Smooth muscle cell (in vitro differentiated cells): Measurements from ENCODE around the gene APLF. TPM values are rescaled to one million over a fixed set of nuclear protein-coding genes. Genes with fewer than 3 reads are reported as not detected.

Source experiments
- DNase-seq: peaks from one replicate; lab custom pipeline; 2025; ENCODE audit not compliant: unreplicated experiment; lab: John Stamatoyannopoulos, UW
- H2AFZ ChIP-seq: fragments of 200-600 bp; sonication (generic); 2 replicates; pipeline ENCODE4 v1.6.0; 2016; ENCODE audit warnings: antibody characterized with exemption, low read depth, mild to moderate bottlenecking
- H3F3A ChIP-seq: fragments of 200-600 bp; sonication (generic); 2 replicates; pipeline ENCODE4 v1.6.0; 2017; ENCODE audit warnings: antibody characterized with exemption, low read depth
- H3K27ac ChIP-seq: fragments of 200-600 bp; sonication (generic); 2 replicates; pipeline ENCODE4 v1.5.1; 2016; ENCODE audit warnings: low read depth, mild to moderate bottlenecking
- H3K27me3 ChIP-seq: fragments of 200-600 bp; sonication (generic); 2 replicates; pipeline ENCODE4 v1.6.1; 2016; ENCODE audit warnings: low read depth, mild to moderate bottlenecking
- H3K36me3 ChIP-seq: fragments of 200-600 bp; sonication (generic); 2 replicates; pipeline ENCODE4 v1.5.1; 2016; ENCODE audit warnings: low read depth
- H3K4me1 ChIP-seq: fragments of 200-600 bp; sonication (generic); 2 replicates; pipeline ENCODE4 v1.5.1; 2016; ENCODE audit warnings: low read depth
- H3K4me2 ChIP-seq: fragments of 200-600 bp; sonication (generic); 2 replicates; pipeline ENCODE4 v1.6.0; 2016; ENCODE audit warnings: mild to moderate bottlenecking
- H3K4me3 ChIP-seq: fragments of 200-600 bp; sonication (generic); 2 replicates; pipeline ENCODE4 v1.5.1; 2016; ENCODE audit warnings: mild to moderate bottlenecking
- H3K79me2 ChIP-seq: fragments of 200-600 bp; sonication (generic); 2 replicates; pipeline ENCODE4 v1.6.0; 2016; ENCODE audit warnings: low read depth, mild to moderate bottlenecking
- H3K9ac ChIP-seq: fragments of 200-600 bp; sonication (generic); 2 replicates; pipeline ENCODE4 v1.6.0; 2016; ENCODE audit warnings: low read depth
- H3K9me3 ChIP-seq: fragments of 200-600 bp; sonication (generic); replicated peaks from 2 replicates; pipeline ENCODE4 v1.5.1; 2016; ENCODE audit warnings: low read depth
- H4K20me1 ChIP-seq: fragments of 200-600 bp; sonication (generic); 2 replicates; pipeline ENCODE4 v1.6.0; 2016; ENCODE audit warnings: low read depth
- WGBS: methylation state at CpG from one replicate; pipeline ENCODE4 v1.1.7; 2016; ENCODE audit warnings: low lambda C conversion rate; 5-methylcytosine and 5-hydroxymethylcytosine counted together
- polyA plus RNA-seq: library from polyadenylated mRNA; unstranded; fragments of >200 nt; fragmentation: Nextera tagmentation; extraction: Ambion mirVana; gene quantifications from 2 replicates; pipeline ENCODE4 v1.2.1, GENCODE V29; 2016
- total RNA-seq: library from RNA; depleted of rRNA; stranded (reverse); fragments of >200 nt; gene quantifications from 2 replicates; pipeline ENCODE4 v1.2.3, GENCODE V29; 2014
- TF ChIP-seq, protein P1 (sequence below): fragments of 200-600 bp; sonication (generic); IDR thresholded peaks from 2 replicates; pipeline ENCODE4 v1.5.1; 2017; ENCODE audit warnings: borderline replicate concordance, mild to moderate bottlenecking, antibody characterized with exemption; ENCODE audit not compliant: insufficient read depth, poor library complexity, severe bottlenecking

Gene APLF
- total and polyA plus RNA-seq, 2 experiments from 2014 or later: 3.4 to 8.0 TPM

DNA sequence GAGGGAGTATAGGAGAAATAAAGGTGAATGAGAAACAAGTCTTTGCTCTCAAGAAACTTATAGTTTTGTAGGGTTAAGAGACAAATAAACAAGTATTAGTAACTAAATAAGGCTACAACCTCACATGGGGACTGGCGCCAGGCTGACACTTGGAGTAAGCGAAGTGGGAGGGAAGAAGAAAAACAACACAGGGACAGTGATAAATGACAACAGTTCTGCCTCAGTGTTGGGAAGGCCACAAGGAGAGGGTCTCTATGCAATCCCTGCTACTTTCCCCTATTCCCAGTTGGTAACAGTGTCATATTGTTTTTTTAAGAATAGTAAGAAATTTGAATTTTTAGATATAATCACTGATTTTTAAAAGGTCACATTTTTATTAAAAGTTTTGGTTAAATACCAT is 4.0 kb downstream of the APLF start:
- Histone ChIP-seq H3K27ac (no peak overlapping the region), H3F3A (peaks cover 3% of the 10 kb centered on the region), H3K4me1 (peaks cover 10% of the 10 kb centered on the region), H3K4me3 (no peak overlapping the region), H2AFZ (no peak overlapping the region), H4K20me1 (no peaks in the 10 kb centered on the region), H3K27me3 (no peaks in the 10 kb centered on the region), H3K36me3 (no peaks in the 10 kb centered on the region), H3K4me2 (no peak overlapping the region), H3K9me3 (no peaks in the 10 kb centered on the region), H3K9ac (no peak overlapping the region), H3K79me2 (peaks cover 18% of the 10 kb centered on the region)
- TF ChIP-seq, protein P1, sequence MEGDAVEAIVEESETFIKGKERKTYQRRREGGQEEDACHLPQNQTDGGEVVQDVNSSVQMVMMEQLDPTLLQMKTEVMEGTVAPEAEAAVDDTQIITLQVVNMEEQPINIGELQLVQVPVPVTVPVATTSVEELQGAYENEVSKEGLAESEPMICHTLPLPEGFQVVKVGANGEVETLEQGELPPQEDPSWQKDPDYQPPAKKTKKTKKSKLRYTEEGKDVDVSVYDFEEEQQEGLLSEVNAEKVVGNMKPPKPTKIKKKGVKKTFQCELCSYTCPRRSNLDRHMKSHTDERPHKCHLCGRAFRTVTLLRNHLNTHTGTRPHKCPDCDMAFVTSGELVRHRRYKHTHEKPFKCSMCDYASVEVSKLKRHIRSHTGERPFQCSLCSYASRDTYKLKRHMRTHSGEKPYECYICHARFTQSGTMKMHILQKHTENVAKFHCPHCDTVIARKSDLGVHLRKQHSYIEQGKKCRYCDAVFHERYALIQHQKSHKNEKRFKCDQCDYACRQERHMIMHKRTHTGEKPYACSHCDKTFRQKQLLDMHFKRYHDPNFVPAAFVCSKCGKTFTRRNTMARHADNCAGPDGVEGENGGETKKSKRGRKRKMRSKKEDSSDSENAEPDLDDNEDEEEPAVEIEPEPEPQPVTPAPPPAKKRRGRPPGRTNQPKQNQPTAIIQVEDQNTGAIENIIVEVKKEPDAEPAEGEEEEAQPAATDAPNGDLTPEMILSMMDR: no peak
- DNase-seq: no peak
- WGBS: 96% methylated on average over 2 of the region's 2 CpGs

DNA sequence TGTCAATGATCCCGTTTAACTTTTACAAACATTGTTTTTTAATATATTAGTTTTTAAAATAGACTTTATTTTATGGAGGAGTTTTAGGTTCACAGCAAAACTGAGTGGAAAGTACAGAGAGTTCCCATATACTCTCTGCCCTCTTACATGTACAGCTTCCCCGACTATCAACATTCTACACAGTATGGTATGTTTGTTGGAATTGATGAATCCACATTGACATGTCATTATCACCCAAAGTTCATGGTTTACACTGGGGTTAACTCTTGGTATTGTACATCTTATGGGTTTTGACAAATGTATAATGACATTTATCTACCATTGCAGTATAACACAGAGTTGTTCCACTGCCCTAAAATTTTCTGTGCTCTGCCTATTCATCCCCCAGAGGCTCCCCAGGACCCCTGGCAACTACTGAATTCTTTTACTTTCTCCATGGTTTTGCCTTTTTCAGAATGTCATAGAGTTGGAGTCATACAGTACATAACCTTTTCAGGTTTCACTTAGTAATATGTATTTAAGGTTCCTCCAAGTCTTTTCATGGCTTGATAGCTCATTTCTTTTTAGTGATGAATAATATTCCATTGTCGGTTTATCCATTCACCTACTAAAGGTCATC is 5.5 kb downstream of the APLF start:
- 93% methylated on average over 3 of the region's 3 CpGs for WGBS
- no peak overlapping the region for H3K4me3 ChIP-seq
- no peak overlapping the region for H3K27ac ChIP-seq
- no peaks in the 10 kb centered on the region for H3K36me3 ChIP-seq
- TF ChIP-seq, protein P1: no peak
- no peak for DNase-seq
- no peaks in the 10 kb centered on the region for H3F3A ChIP-seq
- H3K79me2 ChIP-seq: peaks cover 17% of the 10 kb centered on the region
- H4K20me1 ChIP-seq: no peaks in the 10 kb centered on the region
- no peak overlapping the region for H3K4me2 ChIP-seq
- no peaks in the 10 kb centered on the region for H3K27me3 ChIP-seq
- H3K9ac ChIP-seq: no peak overlapping the region
- H3K4me1 ChIP-seq: peaks cover 9% of the 10 kb centered on the region
- no peaks in the 10 kb centered on the region for H3K9me3 ChIP-seq
- no peak overlapping the region for H2AFZ ChIP-seq

DNA sequence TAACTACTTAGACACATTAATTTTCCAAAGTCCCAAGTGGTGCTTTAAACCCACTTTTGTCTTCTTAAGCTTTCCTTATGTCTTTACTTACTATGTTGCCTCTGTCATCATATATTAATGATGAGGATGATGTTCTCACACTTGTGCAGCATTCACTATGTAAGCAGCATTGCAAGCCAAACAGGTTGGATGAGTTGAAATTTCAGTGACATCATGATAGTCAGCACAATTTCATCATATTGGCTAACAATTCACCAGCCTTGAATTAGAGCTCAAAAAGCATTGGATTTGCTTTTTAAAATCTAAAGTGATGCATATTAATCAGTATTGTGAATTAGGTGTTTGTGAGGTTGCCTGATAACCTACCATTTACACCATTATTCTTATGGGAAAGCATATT is 7.7 kb downstream of the APLF start:
- Histone ChIP-seq H3K9ac (no peak overlapping the region), H3K79me2 (no peaks in the 10 kb centered on the region), H3F3A (no peaks in the 10 kb centered on the region), H3K27me3 (no peaks in the 10 kb centered on the region), H4K20me1 (no peaks in the 10 kb centered on the region), H3K4me3 (no peak overlapping the region), H3K9me3 (no peaks in the 10 kb centered on the region), H3K4me1 (no peaks in the 10 kb centered on the region), H3K4me2 (no peak overlapping the region), H3K36me3 (no peaks in the 10 kb centered on the region), H2AFZ (no peak overlapping the region), H3K27ac (peak overlapping the region; percentile 58)
- no peak for DNase-seq
- TF ChIP-seq, protein P1: no peak

DNA sequence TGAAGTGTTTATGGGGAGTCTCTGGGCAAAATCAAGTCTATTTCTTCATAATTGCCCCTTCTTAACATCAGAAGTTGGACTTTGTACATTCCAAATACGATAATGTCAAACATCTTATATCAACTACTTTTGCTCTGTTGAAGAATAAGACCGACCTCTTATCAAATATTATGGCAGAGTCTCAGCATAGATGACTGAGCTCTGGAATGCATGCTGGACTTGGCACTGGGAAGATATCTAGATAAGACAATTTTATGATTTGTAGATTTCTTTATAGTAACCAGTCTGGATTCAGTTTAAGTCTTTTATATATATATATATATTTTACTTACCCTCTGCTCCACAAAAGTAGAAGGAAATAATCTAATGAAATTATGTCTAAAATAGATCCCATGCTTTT is 8.2 kb downstream of the APLF start:
- DNase-seq: no peak
- Histone ChIP-seq H2AFZ (no peak overlapping the region), H3K27ac (peak overlapping the region; percentile 58), H3K4me3 (no peak overlapping the region), H3K36me3 (no peaks in the 10 kb centered on the region), H3K9me3 (no peaks in the 10 kb centered on the region), H3K4me1 (no peaks in the 10 kb centered on the region), H3K27me3 (no peaks in the 10 kb centered on the region), H3K9ac (no peak overlapping the region), H3K79me2 (no peaks in the 10 kb centered on the region), H3F3A (no peaks in the 10 kb centered on the region), H3K4me2 (no peak overlapping the region), H4K20me1 (no peaks in the 10 kb centered on the region)
- TF ChIP-seq, protein P1: no peak
- WGBS: 89% methylated on average over 2 of the region's 2 CpGs
